ENCODE data around the gene PHYHIPL. TPM values are rescaled to one million over a fixed set of nuclear protein-coding genes. Genes with fewer than 3 reads are reported as not detected.

Gene PHYHIPL
- total and polyA plus RNA-seq, 12 donors = 3.2 to 59.5 (median 21.7) TPM

DNA sequence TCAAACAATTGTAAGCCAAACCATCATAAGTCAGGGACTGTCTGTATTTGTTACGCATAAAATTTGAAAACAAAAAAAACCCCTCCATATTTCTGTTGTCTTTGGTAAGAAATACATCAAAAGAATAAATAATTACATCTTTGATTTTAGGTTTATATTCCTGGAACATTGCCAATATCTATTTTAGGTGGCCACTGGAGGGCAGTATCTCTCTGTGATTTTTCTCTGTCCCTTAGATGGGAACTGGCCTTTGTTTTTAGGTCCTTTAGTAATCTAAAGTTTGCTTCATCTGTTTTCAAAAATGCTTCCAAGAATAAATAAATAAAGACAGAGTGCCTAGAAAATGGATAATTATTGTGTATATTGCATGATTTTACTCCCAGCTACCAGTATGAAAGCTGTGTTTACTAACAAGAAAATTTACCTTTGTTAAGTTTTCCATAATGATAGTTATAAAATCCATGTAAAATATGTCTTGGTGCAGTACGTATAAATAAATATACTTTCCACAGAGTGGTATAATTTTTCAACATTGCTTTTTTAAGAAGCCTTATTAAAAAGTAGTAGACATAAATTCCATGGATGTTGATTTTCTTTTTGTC is 64.2 kb downstream of the PHYHIPL start:
- peak in 1 of 7 donors; percentile 8 for DNase-seq
- H3K27me3 ChIP-seq = no peaks in the 10 kb centered on the region
- WGBS, 4 donors = 42 to 53% (median 46%) methylated on average over 2 of the region's 2 CpGs
- intact Hi-C loops (cut with DNase I) = loop anchor here (5.0 to 10.0 kb wide), 3 partner anchors 288 to 384 kb away; no protein-coding TSS in a partner anchor
- no peak overlapping the region for H3K4me3 ChIP-seq
- no peaks in the 10 kb centered on the region for H3K36me3 ChIP-seq (replicated peaks in 1 of 2)
- TF ChIP-seq, protein P1, sequence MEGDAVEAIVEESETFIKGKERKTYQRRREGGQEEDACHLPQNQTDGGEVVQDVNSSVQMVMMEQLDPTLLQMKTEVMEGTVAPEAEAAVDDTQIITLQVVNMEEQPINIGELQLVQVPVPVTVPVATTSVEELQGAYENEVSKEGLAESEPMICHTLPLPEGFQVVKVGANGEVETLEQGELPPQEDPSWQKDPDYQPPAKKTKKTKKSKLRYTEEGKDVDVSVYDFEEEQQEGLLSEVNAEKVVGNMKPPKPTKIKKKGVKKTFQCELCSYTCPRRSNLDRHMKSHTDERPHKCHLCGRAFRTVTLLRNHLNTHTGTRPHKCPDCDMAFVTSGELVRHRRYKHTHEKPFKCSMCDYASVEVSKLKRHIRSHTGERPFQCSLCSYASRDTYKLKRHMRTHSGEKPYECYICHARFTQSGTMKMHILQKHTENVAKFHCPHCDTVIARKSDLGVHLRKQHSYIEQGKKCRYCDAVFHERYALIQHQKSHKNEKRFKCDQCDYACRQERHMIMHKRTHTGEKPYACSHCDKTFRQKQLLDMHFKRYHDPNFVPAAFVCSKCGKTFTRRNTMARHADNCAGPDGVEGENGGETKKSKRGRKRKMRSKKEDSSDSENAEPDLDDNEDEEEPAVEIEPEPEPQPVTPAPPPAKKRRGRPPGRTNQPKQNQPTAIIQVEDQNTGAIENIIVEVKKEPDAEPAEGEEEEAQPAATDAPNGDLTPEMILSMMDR (IDR thresholded peaks at IDR 0.05) = peak; percentile 53 to 86 (median 79)
- TF ChIP-seq POLR2A (IDR thresholded peaks at IDR 0.05) = no peak
- H3K9me3 ChIP-seq (replicated peaks in 1 of 3) = no peaks in the 10 kb centered on the region
- H3K27ac ChIP-seq = no peak overlapping the region
- no peaks in the 10 kb centered on the region for H3K4me1 ChIP-seq (replicated peaks in 1 of 2)

DNA sequence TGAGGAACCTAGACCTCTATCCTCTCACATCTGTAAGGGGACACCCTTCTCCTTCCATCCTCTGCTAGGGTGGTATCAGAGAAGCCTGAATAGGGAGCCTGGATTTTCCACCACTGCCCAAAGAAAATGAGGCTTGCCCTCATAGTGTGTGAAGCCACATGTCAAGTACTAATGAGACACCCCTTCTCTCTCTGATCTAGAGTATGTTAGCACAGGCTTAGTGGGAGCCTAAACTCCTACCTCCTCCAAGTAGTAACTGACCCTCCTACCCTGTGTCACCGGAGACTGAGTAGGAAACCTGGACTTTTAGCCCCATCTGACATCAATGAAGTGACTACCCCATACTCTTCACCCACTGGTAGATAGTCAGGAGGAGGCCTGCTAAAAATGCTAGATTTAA is 65.6 kb downstream of the PHYHIPL start:
- intact Hi-C loops (cut with DNase I) = loop anchor here (5.0 to 10.0 kb wide), 3 partner anchors 290 to 383 kb away; no protein-coding TSS in a partner anchor
- 78 to 98% (median 95%) methylated on average over 1 of the region's 1 CpG for WGBS, 4 donors
- TF ChIP-seq, protein P1 (IDR thresholded peaks at IDR 0.05) = no peak
- TF ChIP-seq POLR2A (IDR thresholded peaks at IDR 0.05) = no peak
- no peaks in the 10 kb centered on the region for H3K4me1 ChIP-seq (replicated peaks in 1 of 2)
- H3K36me3 ChIP-seq (replicated peaks in 1 of 2) = no peaks in the 10 kb centered on the region
- H3K27me3 ChIP-seq = no peaks in the 10 kb centered on the region
- DNase-seq = no peak
- no peak overlapping the region for H3K4me3 ChIP-seq
- H3K9me3 ChIP-seq (replicated peaks in 1 of 3) = no peaks in the 10 kb centered on the region
- H3K27ac ChIP-seq = no peak overlapping the region

DNA sequence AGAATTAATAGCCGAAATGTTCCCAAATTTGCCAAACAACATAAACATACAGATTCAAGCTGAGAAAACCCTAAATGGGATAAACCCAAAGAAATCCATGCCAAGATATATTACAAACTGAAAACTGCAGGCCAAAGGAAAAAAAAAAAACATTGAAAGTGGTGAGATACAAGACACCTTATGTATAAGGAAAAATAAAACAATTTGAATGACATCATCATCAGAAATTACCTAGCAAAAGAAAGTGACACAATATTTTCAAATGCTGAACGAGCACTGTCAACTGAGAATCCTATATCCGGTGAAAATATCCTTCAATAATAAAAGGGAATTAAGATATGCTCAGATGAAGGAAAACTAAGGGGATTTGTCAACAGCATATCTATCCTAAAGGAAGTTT is 66.5 kb downstream of the PHYHIPL start:
- Histone ChIP-seq H3K36me3 (replicated peaks in 1 of 2) (no peaks in the 10 kb centered on the region), H3K27ac (no peak overlapping the region), H3K27me3 (no peaks in the 10 kb centered on the region), H3K9me3 (replicated peaks in 1 of 3) (no peaks in the 10 kb centered on the region), H3K4me3 (no peak overlapping the region), H3K4me1 (replicated peaks in 1 of 2) (no peaks in the 10 kb centered on the region)
- intact Hi-C loops (cut with DNase I) = loop anchor here (5.0 to 10.0 kb wide), 3 partner anchors 291 to 382 kb away; no protein-coding TSS in a partner anchor
- WGBS, 4 donors = 89 to 95% (median 91%) methylated on average over 3 of the region's 3 CpGs
- TF ChIP-seq, protein P1 (IDR thresholded peaks at IDR 0.05) = no peak
- no peak for TF ChIP-seq POLR2A (IDR thresholded peaks at IDR 0.05)
- DNase-seq = no peak

DNA sequence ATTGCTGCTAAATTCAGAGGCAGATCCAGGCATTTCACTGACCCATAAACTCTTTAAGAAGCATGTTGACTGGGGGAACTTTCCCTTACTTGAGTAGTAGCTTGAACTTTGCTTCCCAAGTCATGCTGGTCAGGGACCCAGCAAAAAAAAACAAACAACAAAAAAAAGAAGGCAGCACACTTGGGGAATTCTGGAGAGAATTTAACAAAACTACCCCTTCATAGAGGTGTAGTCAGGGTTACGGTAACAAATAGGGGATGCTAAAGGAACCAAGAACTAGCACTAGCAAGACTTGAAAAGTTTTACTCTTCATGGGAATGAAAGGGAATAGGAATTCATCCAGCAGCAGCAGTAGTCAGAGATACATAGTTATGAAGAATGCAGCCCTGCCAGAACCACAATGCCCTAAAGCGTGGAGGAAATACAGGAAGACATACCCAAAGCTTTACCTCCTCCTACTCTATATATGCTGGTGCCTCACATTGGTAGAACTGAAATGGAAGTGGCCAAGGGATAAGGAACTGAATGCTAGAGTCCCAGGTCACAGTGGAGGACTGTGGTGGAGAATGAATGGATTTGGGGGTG is 67.3 kb downstream of the PHYHIPL start:
- WGBS, 4 donors = 93 to 94% (median 94%) methylated on average over 2 of the region's 2 CpGs

More for the DNA sequence above, 67.3 kb downstream of the PHYHIPL start:
- intact Hi-C loops (cut with DNase I) = loop anchor here (5.0 to 10.0 kb wide), 3 partner anchors 291 to 381 kb away; no protein-coding TSS in a partner anchor
- Histone ChIP-seq H3K36me3 (replicated peaks in 1 of 2) (no peaks in the 10 kb centered on the region), H3K4me3 (no peak overlapping the region), H3K27ac (no peak overlapping the region), H3K9me3 (replicated peaks in 1 of 3) (no peaks in the 10 kb centered on the region), H3K4me1 (replicated peaks in 1 of 2) (no peaks in the 10 kb centered on the region), H3K27me3 (no peaks in the 10 kb centered on the region)
- DNase-seq = no peak
- TF ChIP-seq POLR2A (IDR thresholded peaks at IDR 0.05) = no peak
- TF ChIP-seq, protein P1 (IDR thresholded peaks at IDR 0.05) = no peak
